ENCODE results near the gene UBXN4.

- TF ChIP-seq CTCF (IDR thresholded peaks at IDR 0.05) (no peak), POLR2AphosphoS5 (IDR thresholded peaks at IDR 0.05; ENCODE audit: low read depth, low read length) (no peak), TCF7L2 (IDR thresholded peaks at IDR 0.05; ENCODE audit: low read depth, low read length) (no peak)
Observed at GRCh38 chr2:135786823-135787222, 45.2 kb downstream of the UBXN4 start.

All from Panc1 (cell line).